Adrenal gland (tissue), 12 donors: ENCODE data around the gene DOCK6. TPM values are rescaled to one million over a fixed set of nuclear protein-coding genes. Genes with fewer than 3 reads are reported as not detected.
A peak's percentile ranks its signal among the peaks of the same experiment; 100 is the strongest.

Experiments used
- DNase-seq, 7 donors: peaks; one replicate each; pipeline ENCODE4 v3.0.0-alpha.2; 2019 to 2020
- H3K27ac ChIP-seq, 5 donors: fragments of 200-600 bp; sonication (generic) in 4 of 5; 1 replicate in 3 of 5; 2 replicates in 2 of 5; pipeline versions ENCODE4 v1.5.1 to v1.8.0; 2016 to 2020; ENCODE audit warnings: mild to moderate bottlenecking in 1 of 5
- H3K27me3 ChIP-seq: fragments of 200-600 bp; 2 replicates; pipeline ENCODE4 v1.8.0; 2021
- H3K36me3 ChIP-seq, 2 donors: fragments of 200-600 bp; replicated peaks in 1 of 2; 1 replicate in 1 of 2; 2 replicates in 1 of 2; pipeline versions ENCODE4 v1.5.1 to v1.8.0; 2018 to 2022
- H3K4me1 ChIP-seq, 2 donors: fragments of 200-600 bp; replicated peaks in 1 of 2; 1 replicate in 1 of 2; 2 replicates in 1 of 2; pipeline versions ENCODE4 v1.5.1 to v1.8.0; 2018 to 2021
- H3K4me3 ChIP-seq, 4 donors: fragments of 200-600 bp; sonication (generic) in 3 of 4; one replicate each; pipeline ENCODE4 v1.5.1; 2016 to 2018
- H3K9me3 ChIP-seq, 3 donors: fragments of 200-600 bp; sonication (generic) in 1 of 3; replicated peaks in 1 of 3; 1 replicate in 2 of 3; 2 replicates in 1 of 3; pipeline versions ENCODE4 v1.5.1 to v1.8.0; 2016 to 2021
- POLR2A ChIP-seq, 2 donors: fragments of 450-650 bp; IDR thresholded peaks; one replicate each; pipeline ENCODE4 v1.6.1; 2017; ENCODE audit warnings: antibody characterized with exemption in 2 of 2, mild to moderate bottlenecking in 2 of 2, moderate library complexity in 1 of 2
- WGBS, 4 donors: extraction: QIAGEN DNeasy Blood & Tissue Kit in 2 of 4; methylation state at CpG; one replicate each; pipeline versions ENCODE4 v1.1.5 to v1.1.7; 2013 to 2017; 5-methylcytosine and 5-hydroxymethylcytosine counted together
- intact Hi-C, 2 donors: fragments of 100-400 bp; cut with DNase I; formaldehyde crosslinking; loops; one replicate each; pipeline versions ENCODE4 v1.14.1 to v1.15.0; 2022 to 2023
- polyA plus RNA-seq, 3 donors: library from polyadenylated mRNA; stranded (reverse); fragments of 200-250 nt in 2 of 3; fragments of 350-450 nt in 1 of 3; fragmentation: Illumina TruSeq in 1 of 3; extraction: RNeasy Lipid Tissue Mini Kit (QIAGEN cat#74804) in 1 of 3; gene quantifications; one replicate each; pipeline ENCODE4 v1.2.3, GENCODE V29; 2013 to 2014
- total RNA-seq, 9 donors: library from RNA; depleted of rRNA in 4 of 9; stranded (reverse); fragments of >200 nt in 4 of 9; fragments of 120-200 nt in 1 of 9; fragmentation: NEBNext Ultra II Directional in 1 of 9; extraction: Animal tissue kit (Norgen Biotek cat#: 25700) in 1 of 9; gene quantifications; one replicate each; pipeline versions ENCODE4 v1.1.0 to v1.2.4, GENCODE V29; 2013 to 2023
- TF ChIP-seq, protein P1 (sequence below), 6 experiments: fragments of 450-650 bp in 4 of 6; fragments of 200-600 bp in 2 of 6; sonication (generic) in 1 of 6; IDR thresholded peaks; 1 replicate in 5 of 6; 2 replicates in 1 of 6; pipeline versions ENCODE4 v1.5.1 to v1.8.0; 2016 to 2021; ENCODE audit warnings: antibody characterized with exemption in 6 of 6, mild to moderate bottlenecking in 2 of 6, moderate library complexity in 1 of 6
- donor health status: healthy with polysubstance abuse.
- donor health status: Bipolar disorder and iron deficiency.
- donor health status: DM: yes; HTN: yes; CAD: no.
- donor health status: DM: no; HTN: no; CAD: no.
- donor health status: DM: no; HTN: no; CAD: no.
- donor health status: DM: yes; HTN: yes; CAD: no.

DOCK6 gene
- total and polyA plus RNA-seq, 12 donors: 4.5 to 152 (median 38.3) TPM

DNA sequence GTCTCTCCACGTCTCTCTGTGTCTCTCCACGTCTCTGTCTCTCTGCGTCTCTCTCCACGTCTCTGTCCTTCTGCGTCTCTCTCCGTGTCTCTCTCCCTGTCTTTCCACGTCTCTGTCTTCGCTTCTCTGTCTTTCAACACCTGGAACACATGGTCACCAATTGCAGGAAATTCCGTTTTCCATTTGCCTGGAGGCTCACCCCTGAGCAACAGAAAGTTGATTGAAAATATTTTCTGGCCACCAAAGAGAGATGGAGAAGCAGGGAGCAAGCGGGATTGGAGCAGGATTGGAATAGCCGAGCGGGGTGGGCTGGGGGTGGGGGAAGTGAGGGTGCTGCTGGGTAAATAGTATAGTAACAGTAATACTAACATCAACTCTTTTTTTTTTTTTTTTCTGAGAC lies 66.6 kb downstream of the DOCK6 start:
- H3K4me3 ChIP-seq: peak overlapping the region in 1 of 4 donors; percentile 83
- H3K9me3 ChIP-seq: no peaks in the 10 kb centered on the region
- H3K27ac ChIP-seq: peak overlapping the region in 2 of 5 donors; percentile 46 to 65
- 71 to 77% (median 74%) methylated on average over 12 of the region's 12 CpGs for WGBS, 4 donors
- peaks cover 34 to 43% of the 10 kb centered on the region in 2 donors for H3K4me1 ChIP-seq
- H3K36me3 ChIP-seq: peaks cover 0 to 25% of the 10 kb centered on the region in 2 donors
- intact Hi-C loops: no loop called here
- H3K27me3 ChIP-seq: no peaks in the 10 kb centered on the region
- no peak for DNase-seq
- TF ChIP-seq POLR2A (IDR thresholded peaks at IDR 0.05): no peak
- TF ChIP-seq, protein P1, sequence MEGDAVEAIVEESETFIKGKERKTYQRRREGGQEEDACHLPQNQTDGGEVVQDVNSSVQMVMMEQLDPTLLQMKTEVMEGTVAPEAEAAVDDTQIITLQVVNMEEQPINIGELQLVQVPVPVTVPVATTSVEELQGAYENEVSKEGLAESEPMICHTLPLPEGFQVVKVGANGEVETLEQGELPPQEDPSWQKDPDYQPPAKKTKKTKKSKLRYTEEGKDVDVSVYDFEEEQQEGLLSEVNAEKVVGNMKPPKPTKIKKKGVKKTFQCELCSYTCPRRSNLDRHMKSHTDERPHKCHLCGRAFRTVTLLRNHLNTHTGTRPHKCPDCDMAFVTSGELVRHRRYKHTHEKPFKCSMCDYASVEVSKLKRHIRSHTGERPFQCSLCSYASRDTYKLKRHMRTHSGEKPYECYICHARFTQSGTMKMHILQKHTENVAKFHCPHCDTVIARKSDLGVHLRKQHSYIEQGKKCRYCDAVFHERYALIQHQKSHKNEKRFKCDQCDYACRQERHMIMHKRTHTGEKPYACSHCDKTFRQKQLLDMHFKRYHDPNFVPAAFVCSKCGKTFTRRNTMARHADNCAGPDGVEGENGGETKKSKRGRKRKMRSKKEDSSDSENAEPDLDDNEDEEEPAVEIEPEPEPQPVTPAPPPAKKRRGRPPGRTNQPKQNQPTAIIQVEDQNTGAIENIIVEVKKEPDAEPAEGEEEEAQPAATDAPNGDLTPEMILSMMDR (IDR thresholded peaks at IDR 0.05): no peak

DNA sequence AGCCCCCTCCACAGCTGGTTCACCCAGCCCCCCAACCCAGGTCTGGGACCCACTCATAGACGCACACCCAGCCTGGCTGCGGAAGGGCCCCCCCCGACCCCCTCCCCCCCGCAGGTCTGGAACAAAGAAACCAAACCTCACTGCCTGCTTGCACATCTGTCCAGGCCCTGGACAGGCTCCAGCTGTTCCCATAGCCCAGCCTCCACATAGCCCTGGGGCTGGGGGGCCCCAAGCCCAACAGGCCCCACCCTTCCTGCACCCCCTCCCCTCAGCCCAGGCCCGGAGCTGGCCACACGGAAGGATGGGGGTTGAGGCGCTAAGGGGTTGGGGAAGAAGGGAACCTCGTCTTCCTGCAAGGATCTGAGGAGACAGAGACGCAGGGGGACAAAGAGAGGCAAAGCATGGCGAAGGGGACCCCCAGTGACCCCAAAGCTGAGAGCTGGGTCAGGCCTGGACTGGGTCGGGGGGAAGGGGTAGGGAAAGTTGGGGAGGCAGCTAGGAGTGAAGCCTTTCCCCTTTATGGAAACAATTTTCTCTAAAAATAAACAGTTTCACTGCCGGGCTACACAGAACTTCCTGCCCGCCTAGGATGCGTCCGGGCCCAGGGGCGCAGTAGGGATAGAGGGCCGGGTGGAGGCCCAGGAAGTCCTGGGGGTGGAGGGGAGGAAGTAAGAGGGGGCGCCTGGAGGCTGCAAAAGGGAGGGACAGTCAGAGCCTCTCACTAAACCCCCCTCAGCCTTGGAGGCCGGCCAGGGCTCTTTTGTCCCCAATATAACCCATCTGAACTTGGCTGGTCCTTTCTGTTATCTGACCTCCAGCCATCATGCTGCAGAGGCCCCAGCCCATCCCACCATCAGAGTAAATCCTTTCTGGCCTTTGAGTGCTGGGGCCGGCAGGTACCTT lies 67.4 kb downstream of the DOCK6 start:
- H3K27ac ChIP-seq: peak overlapping the region in 3 of 5 donors; percentile 8 to 65 (median 46)
- peaks cover 0 to 31% of the 10 kb centered on the region in 2 donors for H3K36me3 ChIP-seq
- peak overlapping the region in 1 of 4 donors; percentile 43 for H3K4me3 ChIP-seq
- TF ChIP-seq, protein P1 (IDR thresholded peaks at IDR 0.05): no peak
- peaks cover 34 to 51% of the 10 kb centered on the region in 2 donors for H3K4me1 ChIP-seq
- 25 to 51% (median 40%) methylated on average over 10 to 20 of the region's 20 CpGs for WGBS, 4 donors
- intact Hi-C loops: no loop called here
- H3K9me3 ChIP-seq: no peaks in the 10 kb centered on the region
- peak in 1 of 7 donors; percentile 31 for DNase-seq
- no peaks in the 10 kb centered on the region for H3K27me3 ChIP-seq

- Histone ChIP-seq H3K9me3 (no peaks in the 10 kb centered on the region), H3K4me3 (peak overlapping the region in 1 of 4 donors; percentile 43), H3K36me3 (peaks cover 0 to 31% of the 10 kb centered on the region in 2 donors), H3K4me1 (peaks cover 34 to 55% of the 10 kb centered on the region in 2 donors), H3K27ac (peak overlapping the region in 1 of 5 donors; percentile 65), H3K27me3 (no peaks in the 10 kb centered on the region)
- no peak for DNase-seq
- 75 to 96% (median 81%) methylated on average over 5 to 8 of the region's 8 CpGs for WGBS, 4 donors
- intact Hi-C loops: no loop called here
- TF ChIP-seq, protein P1 (IDR thresholded peaks at IDR 0.05): no peak
- no peak for TF ChIP-seq POLR2A (IDR thresholded peaks at IDR 0.05)
Measured at GRCh38 chr19:11194173-11194572, 68.2 kb downstream of the DOCK6 start.
